GM04504 (cell line): Measurements from ENCODE around the gene TIGIT.

Experiments used
- DNase-seq: peaks from one replicate; pipeline ENCODE4 v3.0.0-alpha.2; 2012; ENCODE audit warnings: low read depth

Gene TIGIT

GRCh38 chr3:114355653-114356052 is 61.8 kb downstream of the TIGIT start:
- DNase-seq, result no peak

GRCh38 chr3:114356066-114356465 is 62.2 kb downstream of the TIGIT start:
- DNase-seq, result no peak

- no peak for DNase-seq
Observed at GRCh38 chr3:114356525-114356924, 62.7 kb downstream of the TIGIT start.
